Activated CD8-positive, alpha-beta T cell treated with anti-CD3 and anti-CD28 coated beads, Interleukin-2, amount 10 ng/mL, durations not matched to agents 7 days and 5 days (primary cell): Measurements from ENCODE around the gene DNAH8. TPM values are rescaled to one million over a fixed set of nuclear protein-coding genes. Genes with fewer than 3 reads are reported as not detected.

Experiments used
- ATAC-seq: fragments of 150-1000 bp; cut with Tn5 transposase; one replicate; pipeline ENCODE4 v1.10.0; 2021; ENCODE audit warnings: moderate library complexity
- CTCF ChIA-PET: fragments of 350-600 bp; sonication (Branson Sonifier 250); formaldehyde crosslinking; loops from one replicate; lab custom pipeline; 2021; ENCODE audit warnings: antibody characterized with exemption; lab: Charles Lee
- POLR2A ChIA-PET: fragments of 350-600 bp; sonication (Branson Sonifier 250); formaldehyde crosslinking; loops from one replicate; lab custom pipeline; 2021; ENCODE audit warnings: antibody characterized with exemption; lab: Charles Lee
- DNase-seq: peaks from one replicate; pipeline ENCODE4 v3.0.0-alpha.2; 2020
- H3K27ac Mint-ChIP-seq: one replicate; pipeline ENCODE4 v1.8.0; 2021; ENCODE audit warnings: mild to moderate bottlenecking, mixed read lengths
- H3K27me3 Mint-ChIP-seq: one replicate; pipeline ENCODE4 v1.8.0; 2021; ENCODE audit warnings: low read depth, mixed read lengths
- H3K36me3 Mint-ChIP-seq: one replicate; pipeline ENCODE4 v1.8.0; 2021; ENCODE audit warnings: low read depth, mixed read lengths
- H3K4me1 Mint-ChIP-seq: one replicate; pipeline ENCODE4 v1.8.0; 2021; ENCODE audit warnings: low read depth, mixed read lengths
- H3K4me3 Mint-ChIP-seq: one replicate; pipeline ENCODE4 v1.8.0; 2021; ENCODE audit warnings: mild to moderate bottlenecking, mixed read lengths
- H3K9me3 Mint-ChIP-seq: one replicate; pipeline ENCODE4 v1.8.0; 2022; ENCODE audit warnings: mixed read lengths; ENCODE audit not compliant: insufficient read depth
- total RNA-seq, 2 experiments: library from RNA; stranded (reverse); gene quantifications; one replicate each; pipeline ENCODE4 v1.2.3, GENCODE V29; 2021

Gene DNAH8
- total RNA-seq, 2 experiments from 2014 or later, result not detected

DNA sequence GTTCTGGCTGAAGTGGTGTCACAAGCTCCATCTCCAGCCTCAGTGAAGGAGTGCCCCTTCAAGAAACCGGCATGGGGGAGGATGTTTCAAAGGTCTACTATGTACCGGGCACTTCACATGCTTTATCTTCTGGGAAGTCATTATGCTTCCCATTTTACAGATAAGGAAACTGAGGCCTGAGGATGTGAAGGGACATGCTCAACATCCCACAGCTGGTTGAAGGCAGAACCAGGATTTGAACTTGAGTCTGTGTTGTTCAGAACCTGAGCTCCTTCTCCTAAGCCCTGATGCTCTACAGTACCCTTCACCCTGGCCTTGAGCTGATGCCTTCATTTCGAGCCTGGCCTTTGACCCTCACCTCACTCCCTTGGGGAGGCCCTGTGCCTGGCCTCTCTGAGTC, 346.5 kb downstream of the DNAH8 start:
- no peaks in the 10 kb centered on the region for H3K9me3 Mint-ChIP-seq
- CTCF ChIA-PET, result interaction anchor here (1.0 to 1.1 kb wide), 2 partner anchors 9 to 50 kb away, joined by 3 read pairs; no protein-coding TSS in a partner anchor

DNA sequence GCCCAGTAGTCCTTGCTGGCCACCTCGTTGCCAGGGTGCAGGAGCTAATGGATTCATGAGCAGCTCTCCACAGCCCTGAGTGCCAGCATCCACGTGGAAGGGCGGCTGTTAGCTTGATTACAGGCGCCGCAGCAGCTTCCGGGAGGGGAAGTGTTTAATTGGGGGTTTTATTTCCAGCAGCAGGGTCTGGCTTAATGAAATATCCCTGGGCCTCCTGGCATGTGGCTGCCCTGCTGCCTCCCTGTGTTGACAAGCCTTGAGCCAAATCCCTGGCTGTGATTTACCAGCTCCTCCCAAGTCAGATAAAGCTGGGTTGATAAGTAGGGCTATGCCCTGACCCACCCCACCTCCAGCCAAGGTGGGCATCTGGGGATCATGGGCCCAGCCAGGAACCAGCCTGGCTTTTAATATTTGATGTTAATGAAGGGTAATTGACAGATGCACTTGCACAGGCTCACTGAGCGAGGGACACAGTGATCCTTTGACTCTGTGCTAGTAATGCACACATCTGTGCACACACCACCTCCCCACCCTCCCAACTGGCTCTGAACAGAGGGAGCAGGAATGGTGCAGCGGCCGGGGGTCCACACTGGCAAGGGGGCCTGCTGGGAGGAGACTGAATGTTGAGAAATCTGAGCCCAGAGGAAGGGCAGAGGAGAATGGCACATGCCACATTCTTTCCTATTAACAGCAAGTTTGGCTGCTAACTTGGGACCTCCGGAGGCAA, 347.1 kb downstream of the DNAH8 start:
- ATAC-seq (no peak), DNase-seq (no peak)
- H3K9me3 Mint-ChIP-seq, result no peaks in the 10 kb centered on the region
- ChIA-PET POLR2A (no interaction called here), CTCF (interaction anchor here (1.0 to 1.1 kb wide), 2 partner anchors 9 to 50 kb away, joined by 3 read pairs; no protein-coding TSS in a partner anchor)
- H3K4me3 Mint-ChIP-seq, result no peak overlapping the region
- no peaks in the 10 kb centered on the region for H3K4me1 Mint-ChIP-seq
- H3K27me3 Mint-ChIP-seq, result peaks cover 10% of the 10 kb centered on the region
- H3K27ac Mint-ChIP-seq, result no peak overlapping the region
- H3K36me3 Mint-ChIP-seq, result no peaks in the 10 kb centered on the region

More for the DNA sequence above, 346.5 kb downstream of the DNAH8 start:
- POLR2A ChIA-PET, result no interaction called here
- no peak overlapping the region for H3K4me3 Mint-ChIP-seq
- DNase-seq, result no peak
- H3K36me3 Mint-ChIP-seq, result no peaks in the 10 kb centered on the region
- no peaks in the 10 kb centered on the region for H3K4me1 Mint-ChIP-seq
- H3K27ac Mint-ChIP-seq, result no peak overlapping the region
- ATAC-seq, result no peak
- H3K27me3 Mint-ChIP-seq, result peaks cover 8% of the 10 kb centered on the region

DNA sequence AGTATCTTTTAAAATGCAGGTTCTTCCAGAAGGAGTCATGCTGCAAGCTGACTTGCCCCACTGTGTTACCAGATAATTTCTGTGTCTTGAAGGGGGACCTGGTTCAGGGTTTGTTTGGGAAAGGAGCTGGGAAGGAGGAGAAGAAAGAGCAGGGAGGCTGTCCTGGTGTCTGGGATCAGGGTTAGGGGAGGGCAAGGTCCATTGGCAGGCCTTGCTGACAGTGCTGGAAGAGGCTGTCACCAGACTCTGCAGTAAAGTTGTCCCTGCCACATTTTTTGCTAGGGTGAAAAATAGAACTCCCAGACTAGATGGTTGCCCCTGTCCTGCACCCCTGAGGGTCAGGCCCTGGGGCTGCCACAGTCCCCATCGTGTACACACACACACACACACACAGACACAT, 348.4 kb downstream of the DNAH8 start:
- Mint-ChIP-seq H3K27ac (no peak overlapping the region), H3K4me3 (no peak overlapping the region), H3K4me1 (no peaks in the 10 kb centered on the region), H3K27me3 (peaks cover 8% of the 10 kb centered on the region), H3K9me3 (no peaks in the 10 kb centered on the region), H3K36me3 (no peaks in the 10 kb centered on the region)
- ChIA-PET CTCF (no interaction called here), POLR2A (no interaction called here)
- no peak for DNase-seq
- ATAC-seq, result no peak

DNA sequence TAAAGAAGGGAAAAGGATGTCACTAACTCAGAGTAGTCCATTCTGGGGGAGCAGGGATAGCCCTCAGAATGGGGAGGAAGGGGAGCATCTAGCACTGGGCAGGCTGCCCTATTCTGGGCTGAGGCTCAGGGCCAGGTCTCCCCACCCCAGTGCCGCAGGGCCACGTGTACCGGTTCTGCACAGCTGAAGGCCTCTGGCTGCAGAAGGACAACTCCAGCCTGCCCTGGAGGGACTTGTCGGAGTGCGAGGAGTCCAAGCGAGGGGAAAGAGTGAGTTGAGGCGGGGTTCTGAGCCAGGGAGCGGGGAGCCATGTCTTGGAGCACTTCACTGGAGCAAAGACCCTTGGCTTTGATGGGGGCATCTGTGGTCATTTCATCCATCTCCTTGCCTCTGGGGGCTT, 350.4 kb downstream of the DNAH8 start:
- DNase-seq, result no peak
- POLR2A ChIA-PET, result no interaction called here

GRCh38 chr6:39068391-39068790, 353.3 kb downstream of the DNAH8 start:
- DNase-seq (no peak), ATAC-seq (no peak)
- POLR2A ChIA-PET, result no interaction called here
- no peaks in the 10 kb centered on the region for H3K4me1 Mint-ChIP-seq
- no peaks in the 10 kb centered on the region for H3K9me3 Mint-ChIP-seq
- peaks cover 5% of the 10 kb centered on the region for H3K27me3 Mint-ChIP-seq
- H3K36me3 Mint-ChIP-seq, result no peaks in the 10 kb centered on the region
- no peak overlapping the region for H3K27ac Mint-ChIP-seq
- no peak overlapping the region for H3K4me3 Mint-ChIP-seq
- CTCF ChIA-PET, result no interaction called here

More for the DNA sequence above, 350.4 kb downstream of the DNAH8 start:
- Mint-ChIP-seq H3K27ac (no peak overlapping the region), H3K27me3 (peaks cover 4% of the 10 kb centered on the region), H3K36me3 (no peaks in the 10 kb centered on the region), H3K4me3 (no peak overlapping the region), H3K4me1 (no peaks in the 10 kb centered on the region), H3K9me3 (no peaks in the 10 kb centered on the region)
- CTCF ChIA-PET, result no interaction called here
- ATAC-seq, result no peak

GRCh38 chr6:39072830-39073229, 357.7 kb downstream of the DNAH8 start:
- H3K36me3 Mint-ChIP-seq, result no peaks in the 10 kb centered on the region
- H3K4me3 Mint-ChIP-seq, result no peak overlapping the region
- H3K27ac Mint-ChIP-seq, result no peak overlapping the region
- H3K27me3 Mint-ChIP-seq, result peaks cover 3% of the 10 kb centered on the region
- no peaks in the 10 kb centered on the region for H3K9me3 Mint-ChIP-seq
- no peak for ATAC-seq
- POLR2A ChIA-PET, result interaction anchor here (0.6 kb wide), 1 partner anchor 20 kb away, joined by 6 read pairs; no protein-coding TSS in a partner anchor
- CTCF ChIA-PET, result no interaction called here
- H3K4me1 Mint-ChIP-seq, result no peaks in the 10 kb centered on the region
- DNase-seq, result no peak

- no peak for DNase-seq
- ChIA-PET CTCF (no interaction called here), POLR2A (no interaction called here)
- no peaks in the 10 kb centered on the region for H3K36me3 Mint-ChIP-seq
- peaks cover 3% of the 10 kb centered on the region for H3K27me3 Mint-ChIP-seq
- no peak for ATAC-seq
- no peaks in the 10 kb centered on the region for H3K4me1 Mint-ChIP-seq
- H3K27ac Mint-ChIP-seq, result no peak overlapping the region
- no peak overlapping the region for H3K4me3 Mint-ChIP-seq
- H3K9me3 Mint-ChIP-seq, result no peaks in the 10 kb centered on the region
Measured at GRCh38 chr6:39073471-39074355, 358.6 kb downstream of the DNAH8 start.

DNA sequence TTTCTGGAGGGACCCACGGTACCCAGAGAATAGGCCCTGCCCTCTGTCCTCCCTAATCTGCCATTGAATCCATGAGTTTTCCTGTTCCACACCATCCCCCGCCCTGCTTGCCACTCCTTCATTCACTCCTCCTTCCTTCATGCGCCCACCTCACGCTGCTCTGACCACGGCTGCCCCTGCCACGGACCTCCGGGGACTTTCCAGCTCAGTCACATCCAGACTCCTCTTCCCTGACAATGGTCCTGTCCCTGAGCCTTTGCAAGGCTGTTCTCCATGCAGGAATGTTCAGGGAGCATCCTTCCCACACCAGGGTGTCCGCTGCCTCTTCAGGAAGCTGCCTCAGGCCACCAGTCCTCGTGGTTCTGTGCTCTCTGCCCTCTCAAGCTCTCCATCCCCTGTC, 359.4 kb downstream of the DNAH8 start:
- POLR2A ChIA-PET, result interaction anchor here (0.9 kb wide), 1 partner anchor 14 kb away, joined by 3 read pairs; no protein-coding TSS in a partner anchor
- H3K9me3 Mint-ChIP-seq, result no peaks in the 10 kb centered on the region
- H3K27ac Mint-ChIP-seq, result no peak overlapping the region
- no peak for ATAC-seq
- H3K27me3 Mint-ChIP-seq, result peaks cover 3% of the 10 kb centered on the region
- DNase-seq, result no peak
- H3K4me1 Mint-ChIP-seq, result no peaks in the 10 kb centered on the region
- no peaks in the 10 kb centered on the region for H3K36me3 Mint-ChIP-seq
- H3K4me3 Mint-ChIP-seq, result no peak overlapping the region
- CTCF ChIA-PET, result no interaction called here

- CTCF ChIA-PET, result no interaction called here
- Mint-ChIP-seq H3K27ac (peak overlapping the region; percentile 22), H3K36me3 (no peaks in the 10 kb centered on the region), H3K4me1 (no peaks in the 10 kb centered on the region), H3K27me3 (peaks cover 3% of the 10 kb centered on the region), H3K4me3 (no peak overlapping the region), H3K9me3 (no peaks in the 10 kb centered on the region)
- ATAC-seq (no peak), DNase-seq (no peak)
- POLR2A ChIA-PET, result interaction anchor here (0.9 kb wide), 1 partner anchor 13 kb away, joined by 3 read pairs; no protein-coding TSS in a partner anchor
Measured at GRCh38 chr6:39075010-39075686, 360.0 kb downstream of the DNAH8 start.

GRCh38 chr6:39075807-39076622, 360.9 kb downstream of the DNAH8 start:
- H3K4me3 Mint-ChIP-seq, result no peak overlapping the region
- no peak overlapping the region for H3K27ac Mint-ChIP-seq
- no peak for ATAC-seq
- H3K9me3 Mint-ChIP-seq, result no peaks in the 10 kb centered on the region
- no peaks in the 10 kb centered on the region for H3K4me1 Mint-ChIP-seq
- no peaks in the 10 kb centered on the region for H3K36me3 Mint-ChIP-seq
- ChIA-PET POLR2A (no interaction called here), CTCF (no interaction called here)
- H3K27me3 Mint-ChIP-seq, result peaks cover 3% of the 10 kb centered on the region
- no peak for DNase-seq
